GM19193 (cell line): Measurements from ENCODE around the gene NUP107.

ENCODE experiments used
- POLR2A ChIP-seq: IDR thresholded peaks from 4 replicates; pipeline ENCODE4 v1.6.1; 2011; ENCODE audit not compliant: insufficient read depth, insufficient read length; ENCODE audit errors: extremely low read depth

The NUP107 gene

GRCh38 chr12:68784015-68784414, 97.2 kb downstream of the NUP107 start:
- no peak for TF ChIP-seq POLR2A

DNA sequence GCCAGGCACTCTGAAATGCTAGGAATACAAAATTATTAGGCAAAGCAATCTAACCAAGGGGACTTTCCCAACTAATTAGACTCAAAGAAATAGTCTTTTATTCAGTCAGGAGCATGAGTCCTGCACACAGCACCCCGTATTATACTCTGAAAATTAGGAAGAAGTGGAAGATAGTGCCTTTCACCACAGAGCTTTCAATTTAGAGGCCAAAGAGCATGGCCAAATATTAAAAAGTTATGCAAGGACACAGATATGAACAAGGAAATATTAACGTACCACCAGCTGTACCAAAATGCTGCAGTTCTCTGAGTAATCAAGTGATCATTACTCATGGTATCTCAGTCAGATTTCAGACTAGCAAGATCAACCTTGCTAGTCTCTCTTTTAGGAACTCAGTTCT, 98.6 kb downstream of the NUP107 start:
- no peak for TF ChIP-seq POLR2A

- no peak for TF ChIP-seq POLR2A
Observed at GRCh38 chr12:68785823-68786222, 99.0 kb downstream of the NUP107 start.

DNA sequence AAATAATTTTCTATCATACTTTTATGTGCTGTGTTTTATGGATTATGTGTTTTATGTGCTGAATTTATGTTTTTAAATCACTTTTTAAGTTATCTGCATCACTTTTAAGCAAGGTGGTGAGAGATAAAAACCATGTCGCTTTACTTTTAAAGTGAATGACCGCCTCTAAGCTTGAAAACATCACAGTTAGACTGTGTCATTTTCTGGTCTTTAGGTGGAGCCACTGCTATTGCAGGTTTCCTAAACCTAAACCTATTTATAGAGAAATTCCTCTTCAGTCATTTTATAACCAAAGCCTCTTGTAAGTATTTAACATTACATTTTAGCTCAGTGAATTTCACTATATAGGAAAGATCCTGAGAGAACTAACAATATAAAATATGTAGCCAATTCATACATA, 100.2 kb downstream of the NUP107 start:
- TF ChIP-seq POLR2A: no peak

GRCh38 chr12:68788554-68789143, 101.9 kb downstream of the NUP107 start:
- TF ChIP-seq POLR2A: no peak

DNA sequence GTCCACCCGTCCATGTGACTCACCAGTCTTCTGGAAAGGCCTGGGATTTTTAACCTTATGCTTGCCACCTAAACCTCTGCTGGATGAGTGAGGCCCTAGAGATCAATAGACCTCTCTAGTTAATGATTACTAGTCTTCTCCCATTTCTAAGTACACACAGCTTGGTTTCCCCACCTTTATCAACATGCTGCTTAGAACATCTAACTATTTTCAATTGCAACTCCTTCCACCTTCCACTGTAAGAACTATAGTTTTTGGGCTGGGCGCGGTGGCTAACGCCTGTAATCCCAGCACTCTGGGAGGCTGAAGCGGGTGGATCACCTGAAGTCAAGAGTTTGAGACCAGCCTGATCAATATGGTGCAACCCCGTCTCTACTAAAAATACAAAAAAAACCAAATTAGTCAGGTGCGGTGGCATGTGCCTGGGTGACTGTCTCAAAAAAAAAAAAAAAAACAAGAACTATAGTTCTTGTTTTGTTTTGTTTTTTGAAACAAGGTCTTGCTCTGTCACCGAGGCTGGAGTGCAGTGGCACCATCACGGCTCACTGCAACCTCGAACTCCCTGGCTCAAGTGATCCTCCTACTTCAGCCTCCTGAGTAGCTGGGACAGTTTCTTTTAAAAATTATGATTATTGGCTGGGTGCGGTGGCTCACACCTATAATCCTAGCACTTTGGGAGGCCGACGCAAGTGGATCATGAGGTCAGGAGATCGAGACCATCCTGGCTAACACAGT, 102.5 kb downstream of the NUP107 start:
- TF ChIP-seq POLR2A: no peak

DNA sequence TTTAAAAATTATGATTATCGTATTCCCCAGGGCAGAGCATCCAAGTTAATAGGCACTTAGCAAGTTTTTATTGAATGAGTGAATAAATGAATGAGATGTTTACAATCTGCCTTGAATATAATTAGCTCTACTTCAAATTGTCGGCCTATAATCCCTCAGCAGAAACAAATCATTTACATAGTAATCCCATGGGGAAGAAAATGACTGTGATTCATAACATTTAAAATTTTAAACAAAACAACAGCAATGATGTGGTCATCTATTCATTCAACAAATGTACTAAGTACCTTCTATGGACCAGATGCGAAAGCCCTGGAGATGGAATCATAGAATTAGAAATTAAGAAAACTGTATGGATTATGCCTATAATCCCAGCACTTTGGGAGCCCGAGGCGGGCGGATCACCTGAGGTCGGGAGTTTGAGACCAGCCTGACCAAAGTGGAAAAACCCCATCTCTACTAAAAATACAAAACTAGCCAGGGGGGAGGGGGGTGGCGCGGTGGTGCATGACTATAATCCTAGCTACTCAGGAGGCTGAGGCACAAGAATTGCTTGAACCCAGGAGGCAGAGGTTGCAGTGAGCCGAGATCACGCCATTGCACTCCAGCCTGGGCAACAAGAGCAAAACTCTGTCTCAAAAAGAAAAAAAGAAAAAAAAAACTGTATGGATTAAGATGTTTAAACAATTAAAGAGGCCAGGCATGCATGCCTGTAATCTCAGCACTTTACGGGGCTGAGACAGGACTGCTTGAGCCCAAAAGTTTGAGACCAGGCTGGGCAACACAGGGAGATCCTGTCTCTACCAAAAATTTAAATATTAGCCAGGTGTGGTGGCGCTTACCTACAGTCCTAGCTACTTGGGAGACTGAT, 103.5 kb downstream of the NUP107 start:
- no peak for TF ChIP-seq POLR2A

DNA sequence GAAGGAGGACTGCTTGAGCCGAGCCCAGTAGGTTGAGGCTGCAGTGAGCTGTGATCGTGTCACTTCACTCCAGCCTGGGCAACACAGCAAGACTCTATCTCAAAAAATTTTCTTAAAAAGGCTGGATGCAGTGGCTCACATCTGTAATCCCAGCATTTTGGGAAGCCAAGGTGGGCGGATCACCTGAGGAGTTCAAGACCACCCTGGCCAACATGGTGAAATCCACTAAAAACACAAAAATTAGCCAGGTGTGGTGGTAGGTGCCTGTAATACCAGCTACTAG, 104.1 kb downstream of the NUP107 start:
- TF ChIP-seq POLR2A: no peak

DNA sequence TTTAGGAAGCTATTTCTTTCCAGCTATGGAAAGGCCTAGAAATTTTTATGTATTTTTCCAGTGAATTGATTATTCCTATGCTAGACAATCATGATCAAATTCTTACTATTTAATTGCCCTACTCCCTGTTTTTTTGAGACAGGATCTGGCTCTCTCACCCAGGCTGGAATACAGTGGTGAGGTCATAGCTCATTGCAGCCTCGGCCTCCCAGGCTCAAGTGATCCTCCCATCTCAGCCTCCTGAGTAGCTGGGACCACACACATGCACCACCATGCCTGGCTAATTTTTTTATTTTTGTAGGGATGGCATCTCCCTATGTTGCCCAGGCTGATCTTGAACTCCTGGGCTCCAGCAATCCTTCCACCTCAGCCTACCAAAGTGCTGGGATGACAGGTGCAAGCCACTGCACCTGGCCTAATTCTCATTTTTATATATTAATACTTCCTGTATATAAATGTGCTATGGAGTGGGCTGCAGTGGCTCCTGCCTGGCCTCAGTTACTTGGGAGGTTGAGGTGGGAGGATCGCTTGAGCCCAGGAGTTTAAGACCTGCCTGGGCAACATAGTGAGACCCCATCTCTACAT, 105.2 kb downstream of the NUP107 start:
- TF ChIP-seq POLR2A: no peak

- TF ChIP-seq POLR2A: no peak
Observed at GRCh38 chr12:68792952-68793351, 106.2 kb downstream of the NUP107 start.

GRCh38 chr12:68793436-68793835, 106.7 kb downstream of the NUP107 start:
- no peak for TF ChIP-seq POLR2A

GRCh38 chr12:68793975-68794652, 107.3 kb downstream of the NUP107 start:
- no peak for TF ChIP-seq POLR2A

- TF ChIP-seq POLR2A: no peak
Observed at GRCh38 chr12:68794653-68795251, 108.0 kb downstream of the NUP107 start.
